ENCODE data around the gene TNFRSF8.

DNA sequence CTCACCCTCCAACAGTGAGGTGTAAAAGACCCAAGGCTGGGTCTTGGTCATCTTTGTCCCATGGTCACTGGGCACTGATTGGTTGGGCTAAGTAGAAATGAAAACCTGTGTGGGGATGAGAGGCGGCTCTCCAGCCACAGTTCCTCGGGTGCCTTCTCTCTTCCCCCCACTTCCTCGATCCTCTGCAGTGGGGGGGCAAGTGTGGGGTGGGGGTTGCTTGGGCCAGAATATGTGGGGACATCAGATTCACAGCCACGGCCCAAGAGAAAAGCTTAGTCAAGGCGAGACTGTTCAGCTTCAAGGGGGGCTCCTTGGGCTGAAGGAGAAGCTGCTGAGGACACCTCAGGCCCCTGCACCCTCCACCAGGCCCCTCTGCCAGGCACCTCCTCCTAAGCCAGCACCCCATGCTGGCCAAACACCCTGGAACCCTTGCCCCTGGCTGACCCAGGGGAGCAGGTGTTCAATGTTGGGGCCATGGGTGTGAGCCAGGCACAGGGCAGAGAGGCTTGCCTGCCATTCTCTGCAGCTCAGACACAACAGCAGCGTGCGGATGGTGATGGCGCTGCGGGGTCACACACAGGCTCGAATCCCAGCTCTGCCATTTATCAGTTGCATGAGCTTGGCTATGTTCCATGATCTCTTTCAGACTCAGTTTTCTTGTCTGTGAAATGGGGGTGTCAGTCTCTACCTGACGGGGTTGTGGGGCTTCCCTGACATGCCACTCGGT, 82.7 kb downstream of the TNFRSF8 start:
- TF ChIP-seq, protein P1, sequence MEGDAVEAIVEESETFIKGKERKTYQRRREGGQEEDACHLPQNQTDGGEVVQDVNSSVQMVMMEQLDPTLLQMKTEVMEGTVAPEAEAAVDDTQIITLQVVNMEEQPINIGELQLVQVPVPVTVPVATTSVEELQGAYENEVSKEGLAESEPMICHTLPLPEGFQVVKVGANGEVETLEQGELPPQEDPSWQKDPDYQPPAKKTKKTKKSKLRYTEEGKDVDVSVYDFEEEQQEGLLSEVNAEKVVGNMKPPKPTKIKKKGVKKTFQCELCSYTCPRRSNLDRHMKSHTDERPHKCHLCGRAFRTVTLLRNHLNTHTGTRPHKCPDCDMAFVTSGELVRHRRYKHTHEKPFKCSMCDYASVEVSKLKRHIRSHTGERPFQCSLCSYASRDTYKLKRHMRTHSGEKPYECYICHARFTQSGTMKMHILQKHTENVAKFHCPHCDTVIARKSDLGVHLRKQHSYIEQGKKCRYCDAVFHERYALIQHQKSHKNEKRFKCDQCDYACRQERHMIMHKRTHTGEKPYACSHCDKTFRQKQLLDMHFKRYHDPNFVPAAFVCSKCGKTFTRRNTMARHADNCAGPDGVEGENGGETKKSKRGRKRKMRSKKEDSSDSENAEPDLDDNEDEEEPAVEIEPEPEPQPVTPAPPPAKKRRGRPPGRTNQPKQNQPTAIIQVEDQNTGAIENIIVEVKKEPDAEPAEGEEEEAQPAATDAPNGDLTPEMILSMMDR (IDR thresholded peaks at IDR 0.05; ENCODE audit: low read depth, low read length, poor library complexity, severe bottlenecking) = no peak
- no peak for TF ChIP-seq EZH2phosphoT487 (IDR thresholded peaks at IDR 0.05; ENCODE audit: borderline replicate concordance, low read length)
